ENCODE measurements around the gene DTNB. TPM values are rescaled to one million over a fixed set of nuclear protein-coding genes. Genes with fewer than 3 reads are reported as not detected.
A peak's percentile ranks its signal among the peaks of the same experiment; 100 is the strongest.

The DTNB gene
- total RNA-seq, 4 donors from 2014 or later, result 3.0 to 7.5 (median 4.3) TPM

DNA sequence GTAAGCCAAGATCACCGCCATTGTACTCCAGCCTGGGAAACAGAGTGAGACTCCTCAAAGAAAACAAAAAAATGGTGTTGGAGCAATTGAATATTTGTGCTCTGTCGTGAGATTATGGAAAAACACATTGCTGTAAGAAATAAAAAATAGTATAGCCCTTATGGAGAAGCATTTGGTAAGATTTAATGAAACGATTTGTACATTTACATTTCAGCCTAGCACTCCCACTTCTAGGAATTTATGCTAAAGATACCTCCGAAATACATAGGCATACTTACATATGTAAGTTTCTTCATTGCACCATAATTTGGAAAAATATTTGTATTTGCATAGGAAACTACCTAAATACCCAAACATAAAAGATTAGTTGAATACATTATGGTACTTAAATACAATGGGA is 8.7 kb upstream of the DTNB start:
- Histone ChIP-seq H3K27me3 (no peaks in the 10 kb centered on the region), H3K27ac (replicated peaks in 1 of 4) (no peak overlapping the region), H3K4me3 (no peak overlapping the region), H3K4me1 (no peaks in the 10 kb centered on the region), H3K36me3 (no peaks in the 10 kb centered on the region), H3K9me3 (no peaks in the 10 kb centered on the region)
- peak; percentile 1 for DNase-seq (ENCODE audit: extremely low spot score)
- no peak for TF ChIP-seq EP300 (IDR thresholded peaks at IDR 0.05)
- no peak for TF ChIP-seq POLR2AphosphoS5 (IDR thresholded peaks at IDR 0.05)
- no peak for TF ChIP-seq POLR2A (IDR thresholded peaks at IDR 0.05; ENCODE audit: low read depth)
- TF ChIP-seq, protein P1, sequence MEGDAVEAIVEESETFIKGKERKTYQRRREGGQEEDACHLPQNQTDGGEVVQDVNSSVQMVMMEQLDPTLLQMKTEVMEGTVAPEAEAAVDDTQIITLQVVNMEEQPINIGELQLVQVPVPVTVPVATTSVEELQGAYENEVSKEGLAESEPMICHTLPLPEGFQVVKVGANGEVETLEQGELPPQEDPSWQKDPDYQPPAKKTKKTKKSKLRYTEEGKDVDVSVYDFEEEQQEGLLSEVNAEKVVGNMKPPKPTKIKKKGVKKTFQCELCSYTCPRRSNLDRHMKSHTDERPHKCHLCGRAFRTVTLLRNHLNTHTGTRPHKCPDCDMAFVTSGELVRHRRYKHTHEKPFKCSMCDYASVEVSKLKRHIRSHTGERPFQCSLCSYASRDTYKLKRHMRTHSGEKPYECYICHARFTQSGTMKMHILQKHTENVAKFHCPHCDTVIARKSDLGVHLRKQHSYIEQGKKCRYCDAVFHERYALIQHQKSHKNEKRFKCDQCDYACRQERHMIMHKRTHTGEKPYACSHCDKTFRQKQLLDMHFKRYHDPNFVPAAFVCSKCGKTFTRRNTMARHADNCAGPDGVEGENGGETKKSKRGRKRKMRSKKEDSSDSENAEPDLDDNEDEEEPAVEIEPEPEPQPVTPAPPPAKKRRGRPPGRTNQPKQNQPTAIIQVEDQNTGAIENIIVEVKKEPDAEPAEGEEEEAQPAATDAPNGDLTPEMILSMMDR (IDR thresholded peaks at IDR 0.05), result no peak
- intact Hi-C loops (cut with DNase I), result no loop called here
- 92% methylated on average over 4 of the region's 4 CpGs for WGBS

- no peaks in the 10 kb centered on the region for H3K36me3 ChIP-seq
- no peaks in the 10 kb centered on the region for H3K27me3 ChIP-seq
- H3K4me1 ChIP-seq, result peaks cover 0 to 10% (median 5%) of the 10 kb centered on the region in 4 donors
- intact Hi-C loops (cut with DNase I), result no loop called here
- H3K9me3 ChIP-seq, result no peaks in the 10 kb centered on the region
- H3K27ac ChIP-seq (replicated peaks in 1 of 4), result no peak overlapping the region
- DNase-seq (ENCODE audit: extremely low spot score), result peak; percentile 7
- no peak for TF ChIP-seq EP300 (IDR thresholded peaks at IDR 0.05)
- no peak for TF ChIP-seq POLR2AphosphoS5 (IDR thresholded peaks at IDR 0.05)
- TF ChIP-seq, protein P1 (IDR thresholded peaks at IDR 0.05), result no peak
- no peak for TF ChIP-seq POLR2A (IDR thresholded peaks at IDR 0.05; ENCODE audit: low read depth)
- H3K4me3 ChIP-seq, result no peak overlapping the region
- 94% methylated on average over 3 of the region's 4 CpGs for WGBS
These were observed 4.5 kb upstream of the DTNB start for GRCh38 chr2:25677877-25678276.

DNA sequence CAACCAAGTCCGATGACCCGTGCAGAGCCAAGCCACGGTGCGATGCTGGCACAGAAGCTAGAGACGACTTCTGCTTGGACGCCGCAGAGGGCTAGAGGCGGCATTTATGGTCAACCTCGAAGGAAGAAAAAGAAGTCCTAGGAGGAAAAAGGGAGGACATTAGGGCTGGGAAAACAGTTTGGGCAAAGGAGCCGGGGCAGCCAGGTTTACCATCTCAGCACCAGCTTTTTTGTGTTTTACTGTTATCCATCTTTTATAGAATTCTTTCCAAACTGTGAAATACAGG is 643 bp upstream of the DTNB start:
- no peak for DNase-seq (ENCODE audit: extremely low spot score)
- no peak for TF ChIP-seq POLR2A (IDR thresholded peaks at IDR 0.05; ENCODE audit: low read depth)
- no peak for TF ChIP-seq EP300 (IDR thresholded peaks at IDR 0.05)

GRCh38 chr2:25672494-25673299 is 680 bp downstream of the DTNB start:
- TF ChIP-seq POLR2A (IDR thresholded peaks at IDR 0.05; ENCODE audit: low read depth) (no peak), EP300 (IDR thresholded peaks at IDR 0.05) (no peak), POLR2AphosphoS5 (IDR thresholded peaks at IDR 0.05) (no peak)
- TF ChIP-seq, protein P1 (IDR thresholded peaks at IDR 0.05), result no peak
- DNase-seq (ENCODE audit: extremely low spot score), result no peak
- H3K4me1 ChIP-seq, result peaks cover 11 to 22% (median 16%) of the 10 kb centered on the region in 4 donors
- no peaks in the 10 kb centered on the region for H3K36me3 ChIP-seq
- intact Hi-C loops (cut with DNase I), result no loop called here
- H3K27ac ChIP-seq (replicated peaks in 1 of 4), result peak overlapping the region; percentile 85 to 94 (median 91)
- peak overlapping the region; percentile 77 to 98 (median 94) for H3K4me3 ChIP-seq
- WGBS, result 13% methylated on average over 17 of the region's 60 CpGs
- H3K9me3 ChIP-seq, result no peaks in the 10 kb centered on the region
- H3K27me3 ChIP-seq, result no peaks in the 10 kb centered on the region

More for the DNA sequence above, 643 bp upstream of the DTNB start:
- Histone ChIP-seq H3K27ac (replicated peaks in 1 of 4) (peak overlapping the region; percentile 85 to 94 (median 91)), H3K9me3 (no peaks in the 10 kb centered on the region), H3K27me3 (no peaks in the 10 kb centered on the region), H3K4me1 (peaks cover 11 to 22% (median 16%) of the 10 kb centered on the region in 4 donors), H3K4me3 (peak overlapping the region; percentile 77 to 98 (median 94)), H3K36me3 (no peaks in the 10 kb centered on the region)
- 13% methylated on average over 10 of the region's 10 CpGs for WGBS
- intact Hi-C loops (cut with DNase I), result no loop called here

DNA sequence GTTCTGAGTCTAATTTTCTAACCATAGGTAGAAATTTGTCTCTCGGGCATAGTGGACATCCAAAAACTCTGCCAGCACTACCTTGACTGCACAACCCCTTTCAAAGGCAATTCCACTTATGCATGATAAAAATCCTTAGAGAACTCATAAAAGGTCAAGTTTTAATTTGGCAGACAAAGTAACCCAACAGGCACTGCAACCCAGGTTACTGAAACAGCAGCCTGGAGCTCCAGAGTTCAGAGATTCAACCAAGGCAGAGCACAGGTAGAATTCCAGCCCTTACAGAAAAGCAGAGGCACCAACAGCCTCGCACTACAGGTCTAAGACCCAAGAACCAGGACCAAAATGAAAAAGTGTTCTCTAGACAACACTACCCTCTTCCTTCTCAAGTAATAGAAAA is 1.8 kb downstream of the DTNB start:
- no peak overlapping the region for H3K4me3 ChIP-seq
- TF ChIP-seq POLR2A (IDR thresholded peaks at IDR 0.05; ENCODE audit: low read depth) (no peak), EP300 (IDR thresholded peaks at IDR 0.05) (no peak), POLR2AphosphoS5 (IDR thresholded peaks at IDR 0.05) (no peak)
- TF ChIP-seq, protein P1 (IDR thresholded peaks at IDR 0.05), result no peak
- H3K27me3 ChIP-seq, result no peaks in the 10 kb centered on the region
- H3K9me3 ChIP-seq, result no peaks in the 10 kb centered on the region
- DNase-seq (ENCODE audit: extremely low spot score), result no peak
- no peaks in the 10 kb centered on the region for H3K36me3 ChIP-seq
- intact Hi-C loops (cut with DNase I), result no loop called here
- H3K27ac ChIP-seq (replicated peaks in 1 of 4), result no peak overlapping the region
- WGBS, result 100% methylated on average over 2 of the region's 2 CpGs
- peaks cover 11 to 22% (median 16%) of the 10 kb centered on the region in 4 donors for H3K4me1 ChIP-seq

All from esophagus muscularis mucosa (tissue), 4 donors.